HEK293 (cell line): ENCODE results near the gene SLC30A7.
A peak's percentile ranks its signal among the peaks of the same experiment; 100 is the strongest.

Source experiments
- CTCF ChIA-PET: fragments of 350-600 bp; formaldehyde crosslinking; extraction: SDS; loops from one replicate; lab custom pipeline; 2021; ENCODE audit warnings: antibody characterized with exemption; lab: Yijun Ruan, JAX
- POLR2A ChIA-PET: fragments of 300-600 bp; formaldehyde crosslinking; extraction: SDS; loops from one replicate; lab custom pipeline; 2020; ENCODE audit warnings: antibody characterized with exemption, inconsistent platforms; lab: Yijun Ruan, JAX
- H3K27ac ChIP-seq: fragments of 200-500 bp; sonication (Bioruptor generic); 2 replicates; pipeline ENCODE4 v1.5.1; 2014; ENCODE audit warnings: low read depth, low read length, control low read depth, inconsistent platforms; ENCODE audit errors: extremely low read depth
- H3K36me3 ChIP-seq, 2 experiments: fragments of 200-500 bp in 1 of 2; sonication (Bioruptor generic) in 1 of 2; 1 replicate in 1 of 2; 2 replicates in 1 of 2; pipeline ENCODE4 v1.5.1; 2014 to 2017; ENCODE audit warnings: inconsistent platforms in 2 of 2, low read length in 2 of 2; ENCODE audit not compliant: control insufficient read depth in 2 of 2, insufficient read depth in 1 of 2
- H3K4me1 ChIP-seq: fragments of 200-500 bp; sonication (Bioruptor generic); 2 replicates; pipeline ENCODE4 v1.5.1; 2014; ENCODE audit warnings: mild to moderate bottlenecking, low read length, inconsistent platforms; ENCODE audit not compliant: control insufficient read depth, insufficient read depth
- H3K4me3 ChIP-seq: 2 replicates; pipeline ENCODE4 v1.5.1; 2011; ENCODE audit warnings: low read depth, mild to moderate bottlenecking, control low read depth, low read length, moderate library complexity
- H3K9me3 ChIP-seq: fragments of 200-500 bp; sonication (Bioruptor generic); 2 replicates; pipeline ENCODE4 v1.5.1; 2014; ENCODE audit warnings: low read depth, low read length, inconsistent platforms; ENCODE audit not compliant: control insufficient read depth, insufficient read depth
- FEZF1 ChIP-seq: fragments of 450-650 bp; formaldehyde crosslinking; IDR thresholded peaks from 2 replicates; pipeline ENCODE4 v1.5.1; 2016; ENCODE audit warnings: missing biosample characterization, missing genetic modification characterization
- GLIS2 ChIP-seq: fragments of 450-650 bp; formaldehyde crosslinking; IDR thresholded peaks from 2 replicates; pipeline ENCODE4 v1.5.1; 2016; ENCODE audit warnings: missing biosample characterization, missing genetic modification characterization
- KLF10 ChIP-seq: fragments of 450-650 bp; IDR thresholded peaks from 2 replicates; pipeline ENCODE4 v1.5.1; 2018; ENCODE audit warnings: missing biosample characterization, mild to moderate bottlenecking, missing genetic modification characterization
- MZF1 ChIP-seq: fragments of 450-650 bp; formaldehyde crosslinking; IDR thresholded peaks from 2 replicates; pipeline ENCODE4 v1.5.1; 2017; ENCODE audit warnings: missing biosample characterization, missing genetic modification characterization, borderline replicate concordance
- REPIN1 ChIP-seq: fragments of 450-650 bp; formaldehyde crosslinking; IDR thresholded peaks from 2 replicates; pipeline ENCODE4 v1.5.1; 2017; ENCODE audit warnings: missing biosample characterization, missing genetic modification characterization, low read depth
- SALL2 ChIP-seq: fragments of 450-650 bp; formaldehyde crosslinking; IDR thresholded peaks from 2 replicates; pipeline ENCODE4 v1.5.0; 2017; ENCODE audit warnings: missing biosample characterization, mild to moderate bottlenecking, missing genetic modification characterization, borderline replicate concordance
- SCRT2 ChIP-seq: fragments of 450-650 bp; formaldehyde crosslinking; IDR thresholded peaks from 2 replicates; pipeline ENCODE4 v1.5.1; 2016; ENCODE audit warnings: missing biosample characterization, missing genetic modification characterization
- TRIM28 ChIP-seq: IDR thresholded peaks from 2 replicates; pipeline ENCODE4 v1.6.1; 2011; ENCODE audit warnings: low read length, control low read depth, borderline replicate concordance
- TSHZ1 ChIP-seq: fragments of 450-650 bp; formaldehyde crosslinking; IDR thresholded peaks from 2 replicates; pipeline ENCODE4 v1.5.1; 2016; ENCODE audit warnings: missing biosample characterization, missing genetic modification characterization, borderline replicate concordance
- YY2 ChIP-seq: fragments of 450-650 bp; formaldehyde crosslinking; IDR thresholded peaks from 2 replicates; pipeline ENCODE4 v1.5.1; 2016; ENCODE audit warnings: missing biosample characterization, missing genetic modification characterization
- ZBTB17 ChIP-seq: fragments of 450-650 bp; formaldehyde crosslinking; IDR thresholded peaks from 2 replicates; pipeline ENCODE4 v1.5.1; 2016; ENCODE audit warnings: missing biosample characterization, missing genetic modification characterization
- ZBTB48 ChIP-seq: fragments of 450-650 bp; formaldehyde crosslinking; IDR thresholded peaks from 2 replicates; pipeline ENCODE4 v1.5.1; 2016; ENCODE audit warnings: missing biosample characterization, missing genetic modification characterization
- ZNF112 ChIP-seq: fragments of 450-650 bp; formaldehyde crosslinking; IDR thresholded peaks from 2 replicates; pipeline ENCODE4 v1.5.0; 2017; ENCODE audit warnings: missing biosample characterization, missing genetic modification characterization
- ZNF24 ChIP-seq: fragments of 450-650 bp; formaldehyde crosslinking; IDR thresholded peaks from 2 replicates; pipeline ENCODE4 v1.5.1; 2016; ENCODE audit warnings: missing biosample characterization, missing genetic modification characterization
- ZNF37A ChIP-seq: fragments of 450-650 bp; IDR thresholded peaks from 2 replicates; pipeline ENCODE4 v1.5.1; 2018; ENCODE audit warnings: missing biosample characterization, missing genetic modification characterization
- ZNF391 ChIP-seq: fragments of 450-650 bp; formaldehyde crosslinking; IDR thresholded peaks from 2 replicates; pipeline ENCODE4 v1.5.1; 2016; ENCODE audit warnings: low read depth, missing biosample characterization, missing genetic modification characterization, borderline replicate concordance
- ZNF404 ChIP-seq: fragments of 450-650 bp; formaldehyde crosslinking; IDR thresholded peaks from 2 replicates; pipeline ENCODE4 v1.5.1; 2017; ENCODE audit warnings: missing biosample characterization, missing genetic modification characterization
- ZNF416 ChIP-seq: fragments of 450-650 bp; formaldehyde crosslinking; IDR thresholded peaks from 2 replicates; pipeline ENCODE4 v1.5.1; 2016; ENCODE audit warnings: missing biosample characterization, missing genetic modification characterization
- ZNF423 ChIP-seq: fragments of 450-650 bp; formaldehyde crosslinking; IDR thresholded peaks from 2 replicates; pipeline ENCODE4 v1.5.1; 2016; ENCODE audit warnings: missing biosample characterization, missing genetic modification characterization
- ZNF501 ChIP-seq: fragments of 450-650 bp; formaldehyde crosslinking; IDR thresholded peaks from 2 replicates; pipeline ENCODE4 v1.5.1; 2016; ENCODE audit warnings: missing biosample characterization, missing genetic modification characterization
- ZNF514 ChIP-seq: fragments of 450-650 bp; formaldehyde crosslinking; IDR thresholded peaks from 2 replicates; pipeline ENCODE4 v1.5.1; 2016; ENCODE audit warnings: missing biosample characterization, missing genetic modification characterization
- ZNF558 ChIP-seq: fragments of 450-650 bp; formaldehyde crosslinking; IDR thresholded peaks from 2 replicates; pipeline ENCODE4 v1.5.1; 2016; ENCODE audit warnings: missing biosample characterization, missing genetic modification characterization
- ZNF660 ChIP-seq: fragments of 450-650 bp; IDR thresholded peaks from 2 replicates; pipeline ENCODE4 v1.5.1; 2018; ENCODE audit warnings: missing biosample characterization, mild to moderate bottlenecking, missing genetic modification characterization
- ZNF768 ChIP-seq: fragments of 450-650 bp; formaldehyde crosslinking; IDR thresholded peaks from 2 replicates; pipeline ENCODE4 v1.5.1; 2018; ENCODE audit warnings: missing biosample characterization, mild to moderate bottlenecking, missing genetic modification characterization
- ZNF843 ChIP-seq: fragments of 450-650 bp; formaldehyde crosslinking; IDR thresholded peaks from 2 replicates; pipeline ENCODE4 v1.5.1; 2016; ENCODE audit warnings: missing biosample characterization, missing genetic modification characterization
- ZSCAN18 ChIP-seq: fragments of 450-650 bp; formaldehyde crosslinking; IDR thresholded peaks from 2 replicates; pipeline ENCODE4 v1.5.1; 2016; ENCODE audit warnings: missing biosample characterization, missing genetic modification characterization
- TF ChIP-seq, protein P1 (sequence below): fragments of 450-650 bp; formaldehyde crosslinking; IDR thresholded peaks from 2 replicates; pipeline ENCODE4 v1.5.1; 2016; ENCODE audit warnings: missing biosample characterization, missing genetic modification characterization
- TF ChIP-seq, protein P2 (sequence below): fragments of 450-650 bp; formaldehyde crosslinking; IDR thresholded peaks from 2 replicates; pipeline ENCODE4 v1.5.1; 2016; ENCODE audit warnings: missing biosample characterization, missing genetic modification characterization

SLC30A7 gene

DNA sequence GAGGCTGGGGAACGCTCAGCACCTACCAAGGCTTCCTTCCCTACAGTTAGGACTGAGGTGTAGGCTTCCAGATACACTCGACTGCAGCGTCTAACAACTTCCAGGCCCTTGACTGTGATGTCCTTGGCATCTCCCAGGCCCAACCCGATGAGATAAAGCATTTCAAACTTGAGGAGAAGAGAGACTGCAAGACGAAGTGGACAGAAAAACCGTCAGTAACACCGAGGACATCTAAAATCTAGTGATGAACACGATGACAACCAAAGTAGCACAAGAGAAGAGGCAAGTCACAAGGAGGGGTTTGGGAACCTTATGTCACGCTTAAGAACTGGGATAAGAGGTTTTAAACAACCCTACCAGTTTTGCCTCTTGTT, 129.4 kb downstream of the SLC30A7 start:
- TF ChIP-seq TSHZ1 (no peak), ZNF24 (no peak), GLIS2 (no peak), ZNF514 (tag by site-specific recombination) (no peak), ZNF501 (tag by site-specific recombination) (no peak), SALL2 (tag by site-specific recombination) (no peak), ZNF423 (no peak), ZNF112 (no peak), ZNF660 (tag by site-specific recombination) (no peak), ZNF416 (tag by site-specific recombination) (no peak), ZSCAN18 (no peak), SCRT2 (tag by site-specific recombination) (no peak), FEZF1 (tag by site-specific recombination) (no peak)
- TF ChIP-seq, all 188 proteins: peak for 0
- H3K36me3 ChIP-seq = peaks cover 10 to 40% of the 10 kb centered on the region in 2 experiments
- H3K9me3 ChIP-seq = no peaks in the 10 kb centered on the region
- ChIA-PET CTCF (interaction anchor here (0.6 to 1.3 kb wide), 3 partner anchors 213 to 674 kb away, joined by 3 to 4 read pairs (median 3); no protein-coding TSS in a partner anchor), POLR2A (interaction anchor here (1.0 kb wide), 2 partner anchors 10 to 211 kb away, joined by 4 read pairs; no protein-coding TSS in a partner anchor)
- peak overlapping the region; percentile 73 for H3K4me3 ChIP-seq
- peak overlapping the region; percentile 32 for H3K27ac ChIP-seq
- peaks cover 3% of the 10 kb centered on the region; the same call in 1 of the 2 replicates for H3K4me1 ChIP-seq

- Histone ChIP-seq H3K9me3 (no peaks in the 10 kb centered on the region), H3K27ac (peak within 1 kb of the TSS; percentile 32), H3K36me3 (peaks cover 6 to 35% of the 10 kb centered on the region in 2 experiments; a peak in 2 of 3 replicates), H3K4me3 (peak within 1 kb of the TSS; percentile 73), H3K4me1 (peaks cover 3% of the 10 kb centered on the region; the same call in 1 of the 2 replicates)
- CTCF ChIA-PET = interaction anchor here (1.0 to 1.3 kb wide), 2 partner anchors 213 to 263 kb away, joined by 3 to 4 read pairs; no protein-coding TSS in a partner anchor
- POLR2A ChIA-PET = interaction anchor here (1.0 kb wide), 2 partner anchors 9 to 210 kb away, joined by 4 read pairs; no protein-coding TSS in a partner anchor
- TF ChIP-seq REPIN1 (tag by site-specific recombination) = peak; percentile 58; the same call in 1 of the 2 replicates
- TF ChIP-seq ZBTB17 = peak; percentile 90
- peak; percentile 53; the same call in 1 of the 2 replicates for TF ChIP-seq KLF10 (tag by site-specific recombination)
- TF ChIP-seq TRIM28 = peak; percentile 40; the same call in 1 of the 2 replicates
- 0 out of 2 replicates have a peak, but pooled peaks have one; percentile 34 for TF ChIP-seq ZBTB48 (tag by site-specific recombination)
- peak; percentile 46; the same call in 1 of the 2 replicates for TF ChIP-seq ZNF391 (tag by site-specific recombination)
- no peak for TF ChIP-seq MZF1 (tag by site-specific recombination)
- TF ChIP-seq ZNF558 (tag by site-specific recombination) = 0 out of 2 replicates have a peak, but pooled peaks have one; percentile 26
- no peak for TF ChIP-seq ZNF37A (tag by site-specific recombination)
- no peak for TF ChIP-seq ZNF404 (tag by site-specific recombination)
- TF ChIP-seq, protein P1, sequence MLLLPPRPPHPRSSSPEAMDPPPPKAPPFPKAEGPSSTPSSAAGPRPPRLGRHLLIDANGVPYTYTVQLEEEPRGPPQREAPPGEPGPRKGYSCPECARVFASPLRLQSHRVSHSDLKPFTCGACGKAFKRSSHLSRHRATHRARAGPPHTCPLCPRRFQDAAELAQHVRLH (tag by site-specific recombination) = peak; percentile 58; the same call in 1 of the 2 replicates
- peak; percentile 91 for TF ChIP-seq ZNF660 (tag by site-specific recombination)
- TF ChIP-seq YY2 (tag by site-specific recombination) = no peak
- TF ChIP-seq, protein P2, sequence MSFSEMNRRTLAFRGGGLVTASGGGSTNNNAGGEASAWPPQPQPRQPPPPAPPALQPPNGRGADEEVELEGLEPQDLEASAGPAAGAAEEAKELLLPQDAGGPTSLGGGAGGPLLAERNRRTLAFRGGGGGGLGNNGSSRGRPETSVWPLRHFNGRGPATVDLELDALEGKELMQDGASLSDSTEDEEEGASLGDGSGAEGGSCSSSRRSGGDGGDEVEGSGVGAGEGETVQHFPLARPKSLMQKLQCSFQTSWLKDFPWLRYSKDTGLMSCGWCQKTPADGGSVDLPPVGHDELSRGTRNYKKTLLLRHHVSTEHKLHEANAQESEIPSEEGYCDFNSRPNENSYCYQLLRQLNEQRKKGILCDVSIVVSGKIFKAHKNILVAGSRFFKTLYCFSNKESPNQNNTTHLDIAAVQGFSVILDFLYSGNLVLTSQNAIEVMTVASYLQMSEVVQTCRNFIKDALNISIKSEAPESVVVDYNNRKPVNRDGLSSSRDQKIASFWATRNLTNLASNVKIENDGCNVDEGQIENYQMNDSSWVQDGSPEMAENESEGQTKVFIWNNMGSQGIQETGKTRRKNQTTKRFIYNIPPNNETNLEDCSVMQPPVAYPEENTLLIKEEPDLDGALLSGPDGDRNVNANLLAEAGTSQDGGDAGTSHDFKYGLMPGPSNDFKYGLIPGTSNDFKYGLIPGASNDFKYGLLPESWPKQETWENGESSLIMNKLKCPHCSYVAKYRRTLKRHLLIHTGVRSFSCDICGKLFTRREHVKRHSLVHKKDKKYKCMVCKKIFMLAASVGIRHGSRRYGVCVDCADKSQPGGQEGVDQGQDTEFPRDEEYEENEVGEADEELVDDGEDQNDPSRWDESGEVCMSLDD = 0 out of 2 replicates have a peak, but pooled peaks have one; percentile 29
- TF ChIP-seq ZNF768 (tag by site-specific recombination) = no peak
- 0 out of 2 replicates have a peak, but pooled peaks have one; percentile 34 for TF ChIP-seq ZNF843 (tag by site-specific recombination)
Measured at GRCh38 chr1:101025657-101026429, 130.0 kb downstream of the SLC30A7 start, which contains the start of gene DPH5. TSS of gene DPH5 (minus strand) at chr1:101025784. CDS start at chr1:101025443, 341 bp downstream.
